Umbilical cord (tissue), 2 donors: ENCODE data around the gene TAF7. TPM values are rescaled to one million over a fixed set of nuclear protein-coding genes. Genes with fewer than 3 reads are reported as not detected.
A peak's percentile ranks its signal among the peaks of the same experiment; 100 is the strongest.
"Not testable (repeated sequence)": the region's sequence is repeated elsewhere in the genome, so short reads cannot be mapped to it uniquely, and the experiment has no call there.

Experiments used
- DNase-seq: peaks from one replicate; pipeline ENCODE4 v3.0.0-alpha.2; 2015; ENCODE audit warnings: low spot score
- total RNA-seq: library from RNA; depleted of rRNA; stranded (reverse); fragments of >200 nt; gene quantifications from one replicate; pipeline ENCODE4 v1.2.3, GENCODE V29; 2014; ENCODE audit warnings: low replicate concordance; ENCODE audit not compliant: insufficient read depth

Gene TAF7
- 58.7 TPM for total RNA-seq

- DNase-seq: peak; percentile 94
Observed at GRCh38 chr5:141320225-141321169, at the start of gene TAF7. TAF7 (minus strand) TSS chr5:141320784; CDS start chr5:141320044, 740 bp downstream.

GRCh38 chr5:141366016-141366896, 45.7 kb upstream of the TAF7 start:
- DNase-seq: no peak

GRCh38 chr5:141363952-141364660, 43.5 kb upstream of the TAF7 start, which contains the start of gene PCDHGA5:
PCDHGA5 (plus strand) TSS chr5:141364162; CDS start chr5:141364331, 169 bp downstream.
- no peak for DNase-seq

GRCh38 chr5:141362719-141363118, 42.1 kb upstream of the TAF7 start:
- no peak for DNase-seq

GRCh38 chr5:141360685-141361084, 40.1 kb upstream of the TAF7 start:
- no peak for DNase-seq

- DNase-seq: no peak
Observed at GRCh38 chr5:141359790-141360426, 39.3 kb upstream of the TAF7 start, which contains the start of gene PCDHGB2. PCDHGB2 (plus strand) TSS chr5:141359994; CDS start chr5:141360136, 142 bp downstream.

GRCh38 chr5:141356950-141357349, 36.4 kb upstream of the TAF7 start:
- no peak for DNase-seq

- no peak for DNase-seq
Observed at GRCh38 chr5:141356133-141356532, 35.5 kb upstream of the TAF7 start.

- no peak for DNase-seq
Observed at GRCh38 chr5:141355641-141356040, 35.1 kb upstream of the TAF7 start.

GRCh38 chr5:141354900-141355469, 34.4 kb upstream of the TAF7 start, which contains the start of gene PCDHGA4:
PCDHGA4 (plus strand) TSS chr5:141355021; CDS start chr5:141355108, 87 bp downstream.
- DNase-seq: no peak

GRCh38 chr5:141351591-141351990, 31.0 kb upstream of the TAF7 start:
- DNase-seq: no peak

GRCh38 chr5:141349917-141350619, 29.5 kb upstream of the TAF7 start, which contains the start of gene PCDHGB1:
PCDHGB1 (plus strand) TSS chr5:141350099; CDS start chr5:141350261, 162 bp downstream.
- DNase-seq: no peak

- not testable (repeated sequence) for DNase-seq
Observed at GRCh38 chr5:141346017-141346416, 25.4 kb upstream of the TAF7 start.

- no peak for DNase-seq
Observed at GRCh38 chr5:141345327-141345726, 24.7 kb upstream of the TAF7 start.

- no peak for DNase-seq
Observed at GRCh38 chr5:141343953-141344463, 23.4 kb upstream of the TAF7 start.

GRCh38 chr5:141343242-141343952, 22.8 kb upstream of the TAF7 start, which contains the start of gene PCDHGA3:
PCDHGA3 (plus strand) TSS chr5:141343829; CDS start chr5:141344034, 205 bp downstream.
- no peak for DNase-seq

GRCh38 chr5:141342773-141343172, 22.2 kb upstream of the TAF7 start:
- DNase-seq: no peak

GRCh38 chr5:141340781-141341354, 20.3 kb upstream of the TAF7 start:
- not testable (repeated sequence) for DNase-seq
